ENCODE data around the gene PCDH18.

Gene PCDH18

GRCh38 chr4:137470806-137471205 is 61.5 kb downstream of the PCDH18 start:
- TF ChIP-seq, protein P1, sequence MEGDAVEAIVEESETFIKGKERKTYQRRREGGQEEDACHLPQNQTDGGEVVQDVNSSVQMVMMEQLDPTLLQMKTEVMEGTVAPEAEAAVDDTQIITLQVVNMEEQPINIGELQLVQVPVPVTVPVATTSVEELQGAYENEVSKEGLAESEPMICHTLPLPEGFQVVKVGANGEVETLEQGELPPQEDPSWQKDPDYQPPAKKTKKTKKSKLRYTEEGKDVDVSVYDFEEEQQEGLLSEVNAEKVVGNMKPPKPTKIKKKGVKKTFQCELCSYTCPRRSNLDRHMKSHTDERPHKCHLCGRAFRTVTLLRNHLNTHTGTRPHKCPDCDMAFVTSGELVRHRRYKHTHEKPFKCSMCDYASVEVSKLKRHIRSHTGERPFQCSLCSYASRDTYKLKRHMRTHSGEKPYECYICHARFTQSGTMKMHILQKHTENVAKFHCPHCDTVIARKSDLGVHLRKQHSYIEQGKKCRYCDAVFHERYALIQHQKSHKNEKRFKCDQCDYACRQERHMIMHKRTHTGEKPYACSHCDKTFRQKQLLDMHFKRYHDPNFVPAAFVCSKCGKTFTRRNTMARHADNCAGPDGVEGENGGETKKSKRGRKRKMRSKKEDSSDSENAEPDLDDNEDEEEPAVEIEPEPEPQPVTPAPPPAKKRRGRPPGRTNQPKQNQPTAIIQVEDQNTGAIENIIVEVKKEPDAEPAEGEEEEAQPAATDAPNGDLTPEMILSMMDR (IDR thresholded peaks at IDR 0.05), result no peak

Measured in LNCAP (cell line).